Embryonic facial prominence (tissue), 1 donor: ENCODE data around the gene BCL2L13.

ENCODE experiments used
- DNase-seq: peaks from one replicate; pipeline ENCODE4 v3.0.0-alpha.2; 2016; ENCODE audit errors: extremely low spot score

The BCL2L13 gene

DNA sequence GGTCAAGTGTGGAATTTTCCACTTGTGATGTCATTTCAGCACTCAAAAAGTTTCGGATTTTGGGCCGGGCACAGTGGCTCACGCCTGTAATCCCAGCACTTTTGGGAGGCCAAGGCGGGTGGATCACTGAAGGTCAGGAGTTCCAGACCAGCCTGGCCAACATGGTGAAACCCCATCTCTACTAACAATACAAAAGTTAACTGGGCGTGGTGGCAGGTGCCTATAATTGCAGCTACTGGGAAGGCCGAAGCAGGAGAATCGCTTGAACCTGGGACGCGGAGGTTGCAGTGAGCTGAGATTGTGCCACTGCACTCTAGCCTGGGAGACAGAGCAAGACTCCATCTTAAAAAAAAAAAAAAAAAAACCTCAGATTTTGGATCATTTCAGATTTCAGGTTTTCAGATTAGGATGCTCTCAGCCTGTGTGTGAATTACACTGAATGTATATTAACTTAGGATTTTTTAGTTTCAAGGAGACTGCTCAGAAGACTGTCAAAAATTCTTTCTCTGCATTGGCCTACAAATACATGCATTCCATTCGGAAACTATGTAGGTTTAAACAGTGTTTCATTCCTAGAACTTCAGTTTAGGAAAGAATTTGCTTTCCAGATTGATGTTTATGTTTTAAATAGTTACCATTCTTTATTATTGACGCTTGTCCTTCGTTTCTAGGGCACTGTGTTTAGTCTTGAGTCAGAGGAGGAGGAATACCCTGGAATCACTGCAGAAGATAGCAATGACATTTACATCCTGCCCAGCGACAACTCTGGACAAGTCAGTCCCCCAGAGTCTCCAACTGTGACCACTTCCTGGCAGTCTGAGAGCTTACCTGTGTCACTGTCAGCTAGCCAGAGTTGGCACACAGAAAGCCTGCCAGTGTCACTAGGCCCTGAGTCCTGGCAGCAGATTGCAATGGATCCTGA, 87.7 kb downstream of the BCL2L13 start:
- no peak for DNase-seq

DNA sequence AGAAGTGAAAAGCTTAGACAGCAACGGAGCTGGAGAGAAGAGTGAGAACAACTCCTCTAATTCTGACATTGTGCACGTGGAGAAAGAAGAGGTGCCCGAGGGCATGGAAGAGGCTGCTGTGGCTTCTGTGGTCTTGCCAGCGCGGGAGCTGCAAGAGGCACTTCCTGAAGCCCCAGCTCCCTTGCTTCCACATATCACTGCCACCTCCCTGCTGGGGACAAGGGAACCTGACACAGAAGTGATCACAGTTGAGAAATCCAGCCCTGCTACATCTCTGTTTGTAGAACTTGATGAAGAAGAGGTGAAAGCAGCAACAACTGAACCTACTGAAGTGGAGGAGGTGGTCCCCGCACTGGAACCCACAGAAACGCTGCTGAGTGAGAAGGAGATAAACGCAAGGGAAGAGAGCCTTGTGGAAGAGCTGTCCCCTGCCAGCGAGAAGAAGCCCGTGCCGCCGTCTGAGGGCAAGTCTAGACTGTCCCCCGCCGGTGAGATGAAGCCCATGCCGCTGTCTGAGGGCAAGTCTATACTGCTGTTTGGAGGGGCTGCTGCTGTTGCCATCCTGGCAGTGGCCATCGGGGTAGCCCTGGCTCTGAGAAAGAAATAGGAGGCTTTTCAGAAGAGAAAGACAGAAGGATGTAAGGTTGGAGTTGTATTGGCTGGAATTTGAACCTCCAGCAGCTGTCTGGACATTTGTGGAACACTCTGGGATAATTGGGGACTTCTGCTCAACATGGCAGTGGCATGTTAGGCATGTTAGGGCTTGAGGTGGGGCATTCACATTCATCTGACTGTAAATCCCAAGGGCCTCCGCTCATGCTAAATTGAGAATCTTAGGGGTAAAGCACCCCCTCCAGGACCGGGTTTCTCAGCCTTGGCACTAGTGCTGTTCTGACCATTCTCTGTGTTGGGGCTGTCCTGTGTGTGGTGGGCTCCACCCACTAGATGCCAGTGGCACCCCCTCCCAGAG, 88.7 kb downstream of the BCL2L13 start:
- no peak for DNase-seq

DNA sequence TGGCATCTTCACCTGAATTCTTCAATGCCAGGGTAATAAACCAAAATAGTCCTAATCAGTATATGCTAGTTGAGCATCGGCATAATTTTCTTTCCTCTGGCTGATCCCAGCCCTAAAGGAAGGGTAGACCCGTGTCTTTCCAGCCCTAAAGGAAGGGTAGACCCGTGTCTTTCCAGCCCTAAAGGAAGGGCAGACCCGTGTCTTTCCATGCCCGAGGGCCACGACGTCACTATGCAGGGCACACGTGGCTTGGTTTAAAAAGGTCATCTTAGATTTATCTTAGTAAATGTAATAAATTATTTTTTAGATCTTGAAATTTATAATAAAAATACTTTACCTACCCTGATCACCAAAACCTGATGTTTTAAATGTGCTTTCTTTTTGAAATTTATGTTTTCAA, 90.2 kb downstream of the BCL2L13 start:
- no peak for DNase-seq

DNA sequence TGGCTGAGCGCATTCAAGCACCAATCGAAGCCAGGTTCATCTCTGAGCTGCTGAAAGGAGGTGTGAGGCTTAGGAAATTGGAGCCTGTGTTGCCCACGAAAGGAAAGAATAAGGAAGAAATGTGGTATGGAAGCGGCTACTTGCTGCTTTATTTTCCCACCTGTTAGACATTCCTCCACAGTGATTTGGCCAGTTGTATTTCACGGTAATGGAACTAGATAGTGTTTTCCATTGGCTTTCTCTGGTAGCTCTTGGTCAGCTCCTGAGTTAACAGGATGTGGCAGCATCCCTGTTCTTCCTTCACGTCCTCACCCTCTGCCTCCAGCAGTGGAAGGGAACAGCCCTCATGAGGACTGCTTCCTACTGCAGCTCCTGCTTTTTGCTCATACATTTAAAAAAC, 91.0 kb downstream of the BCL2L13 start:
- DNase-seq: no peak

DNA sequence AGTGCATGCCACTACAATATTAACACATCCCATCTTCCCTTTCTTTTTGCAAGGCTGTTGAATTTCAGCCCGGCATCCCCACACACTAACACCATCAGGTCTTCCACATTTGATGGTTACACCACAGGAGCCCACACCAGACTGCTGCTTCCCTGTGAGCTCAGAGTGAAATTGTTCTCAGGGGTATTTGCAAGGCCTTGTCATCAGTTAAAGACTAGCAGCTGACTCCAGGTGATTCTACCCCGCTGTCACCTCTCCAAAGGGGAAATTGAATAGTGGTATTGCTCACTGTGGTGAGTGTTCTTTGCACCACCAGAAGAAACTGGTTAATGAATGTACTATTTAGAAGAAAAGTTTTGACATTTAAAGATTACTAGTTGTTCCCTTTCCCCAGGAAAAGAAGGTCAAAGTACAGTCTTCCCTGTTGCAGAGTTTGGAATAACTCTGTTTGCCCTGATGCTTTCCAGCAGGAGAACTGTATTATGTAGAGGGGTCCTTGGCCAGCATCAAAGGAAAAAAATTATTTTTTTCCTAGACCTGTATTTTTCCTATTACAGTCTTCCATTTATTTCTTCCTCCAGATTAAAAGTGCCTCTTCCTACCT, 93.8 kb downstream of the BCL2L13 start:
- DNase-seq: no peak

DNA sequence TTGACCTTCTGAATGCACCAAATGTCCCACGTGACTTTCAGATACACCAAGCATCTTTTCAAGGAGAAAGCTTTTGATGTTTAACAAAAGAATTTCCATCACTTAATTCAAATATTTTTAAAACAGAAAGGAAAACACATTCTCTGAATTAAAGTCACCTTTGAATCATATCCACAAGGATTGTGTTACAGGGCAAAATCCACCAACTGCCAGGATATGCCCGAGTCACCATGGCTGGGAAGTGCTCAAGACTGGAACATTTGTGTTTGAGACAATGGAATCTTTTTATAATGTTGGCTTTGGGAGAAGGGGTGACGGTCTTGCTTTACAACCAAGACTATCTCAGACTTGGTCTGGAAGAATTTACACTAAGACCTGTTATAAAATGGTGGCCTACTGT, 94.9 kb downstream of the BCL2L13 start:
- no peak for DNase-seq

DNA sequence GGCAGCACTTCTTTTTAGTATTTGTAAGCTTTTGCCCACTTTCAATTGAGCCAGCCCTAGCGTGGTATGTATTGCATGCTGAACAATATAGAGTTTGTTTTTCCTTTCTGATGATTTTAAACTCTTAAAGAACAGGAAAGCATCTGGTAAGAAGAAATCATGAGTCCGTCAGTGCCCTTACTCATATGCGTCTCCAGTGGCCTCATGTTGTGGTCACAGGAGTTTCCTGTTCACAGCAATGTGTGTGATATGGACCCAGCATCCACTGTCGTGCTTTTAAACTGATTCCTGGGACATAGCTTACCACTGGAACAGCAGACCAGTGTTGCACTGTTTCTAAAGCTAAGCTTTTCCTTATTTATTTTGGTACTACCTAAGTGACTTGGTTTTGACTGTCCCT, 95.6 kb downstream of the BCL2L13 start:
- no peak for DNase-seq

DNA sequence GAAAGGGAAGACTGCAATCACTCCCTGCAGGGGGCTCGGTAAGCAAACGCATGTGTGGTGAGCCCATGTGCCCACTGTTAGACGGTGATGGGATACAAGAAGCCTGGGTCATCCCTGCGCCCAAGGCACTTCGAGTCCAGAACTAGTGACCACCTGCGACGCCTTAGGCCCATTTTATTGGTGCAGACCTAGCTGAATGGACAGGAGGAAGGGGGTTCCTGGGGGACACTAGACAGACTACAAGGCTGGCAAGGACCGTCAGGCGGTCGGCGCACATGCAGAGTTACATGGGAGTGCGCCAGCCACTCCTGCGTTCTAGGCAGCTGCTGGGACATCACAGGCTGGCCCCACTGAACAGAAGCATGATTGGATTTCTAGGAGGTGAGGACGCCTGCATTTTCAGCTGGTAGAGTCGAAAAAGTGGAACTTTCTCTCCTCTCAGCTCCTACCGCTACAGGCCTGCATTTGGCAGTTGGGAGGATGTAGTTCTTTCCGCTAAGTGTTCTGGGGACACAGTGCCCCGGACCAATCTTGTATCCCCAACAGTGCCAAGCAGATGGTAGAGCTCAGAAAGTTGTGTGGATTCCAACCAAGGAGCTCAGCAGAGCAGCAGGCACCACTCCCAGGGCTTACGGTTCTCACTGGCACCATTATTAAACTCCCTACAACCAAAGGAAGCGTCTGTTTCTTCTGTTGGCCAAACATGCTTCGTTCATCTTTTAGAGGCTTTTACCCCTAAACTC, 100.0 kb downstream of the BCL2L13 start:
- DNase-seq: no peak

DNA sequence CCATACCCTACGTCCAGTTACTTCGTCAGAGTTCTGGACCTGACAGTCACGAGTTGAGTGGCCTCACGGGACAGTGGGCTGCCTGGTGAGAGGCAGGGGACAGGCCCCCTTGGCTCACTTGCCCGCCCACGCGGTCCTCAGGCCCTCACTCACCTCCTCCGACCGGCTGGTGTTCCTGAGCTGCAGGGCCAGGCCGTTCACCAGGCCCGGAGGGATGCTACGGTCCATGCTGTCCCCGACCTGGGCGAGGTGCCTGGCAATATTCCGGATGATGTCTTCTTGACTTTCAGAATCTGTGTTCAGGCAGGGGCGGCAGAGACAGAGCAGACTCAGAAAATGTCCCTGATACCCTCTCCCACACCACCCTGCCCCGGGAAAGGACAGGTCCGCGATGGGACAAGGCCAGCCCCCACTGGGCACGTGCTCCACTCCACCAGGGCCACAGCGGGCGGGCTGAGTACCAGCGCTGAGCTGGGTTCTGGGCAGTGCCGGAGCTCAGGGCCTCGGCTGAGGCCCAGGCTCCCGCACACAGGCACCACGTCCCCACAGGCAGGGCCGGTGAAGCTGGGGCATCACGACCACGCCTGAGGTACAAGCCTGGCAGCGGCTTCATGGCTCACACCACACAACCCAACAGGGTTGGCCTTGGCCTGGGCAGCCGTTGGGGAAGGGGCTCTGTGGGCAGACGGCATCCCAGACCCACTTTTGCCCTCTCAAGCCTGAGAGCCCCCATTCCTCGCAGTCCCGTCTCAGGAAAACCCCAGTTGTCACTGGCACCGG, 100.8 kb downstream of the BCL2L13 start:
- DNase-seq: no peak

DNA sequence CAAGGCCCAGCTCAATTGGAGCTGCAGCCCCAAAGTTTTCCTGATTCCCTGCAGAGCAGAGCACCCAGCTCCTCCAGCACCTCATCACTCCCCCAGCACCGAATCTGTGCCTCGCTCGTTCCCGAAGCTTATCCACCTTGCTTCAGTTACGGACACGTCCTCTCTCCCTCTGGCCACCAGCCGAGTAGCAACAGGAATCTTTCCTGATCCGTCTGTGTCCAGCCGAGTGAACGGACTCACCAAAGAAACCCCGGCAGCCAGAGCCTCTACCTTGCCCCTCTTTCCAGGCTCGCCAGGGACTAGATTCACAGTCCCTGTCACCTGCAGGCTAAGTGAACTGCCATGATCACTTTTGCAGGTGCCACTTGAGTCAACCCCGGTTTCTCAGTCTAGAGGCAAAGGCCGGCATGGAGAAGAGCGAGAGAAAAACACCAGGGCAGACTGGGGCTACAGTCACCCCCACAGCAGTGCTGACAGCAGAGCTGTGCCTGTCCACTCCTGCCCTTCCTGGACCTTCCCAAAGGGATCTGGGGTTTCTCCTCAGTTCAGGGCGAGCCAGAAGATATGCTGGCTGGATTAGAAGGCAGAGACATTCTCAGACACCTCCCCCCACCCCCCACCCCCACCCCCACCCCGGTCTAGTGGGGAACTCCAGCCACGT, 103.4 kb downstream of the BCL2L13 start:
- no peak for DNase-seq

DNA sequence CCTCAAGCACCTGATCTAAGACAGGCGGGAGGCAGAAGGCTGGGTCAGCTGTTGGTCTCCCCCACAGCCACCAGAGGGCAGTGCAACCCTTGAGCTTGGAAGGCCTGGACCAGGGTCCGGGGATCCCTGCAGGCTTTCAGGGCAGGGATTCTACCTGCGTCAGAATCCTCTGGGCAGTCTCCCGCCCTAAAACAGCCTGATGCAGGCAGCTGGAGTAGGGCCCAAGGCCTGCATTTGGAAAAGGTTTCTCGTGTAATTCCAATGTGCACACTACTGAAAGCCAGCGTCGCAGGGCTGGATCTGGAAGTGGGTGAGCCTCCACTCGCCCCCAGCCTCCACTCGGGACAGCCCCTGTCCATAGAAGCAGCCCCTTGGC, 104.0 kb downstream of the BCL2L13 start:
- DNase-seq: no peak

DNA sequence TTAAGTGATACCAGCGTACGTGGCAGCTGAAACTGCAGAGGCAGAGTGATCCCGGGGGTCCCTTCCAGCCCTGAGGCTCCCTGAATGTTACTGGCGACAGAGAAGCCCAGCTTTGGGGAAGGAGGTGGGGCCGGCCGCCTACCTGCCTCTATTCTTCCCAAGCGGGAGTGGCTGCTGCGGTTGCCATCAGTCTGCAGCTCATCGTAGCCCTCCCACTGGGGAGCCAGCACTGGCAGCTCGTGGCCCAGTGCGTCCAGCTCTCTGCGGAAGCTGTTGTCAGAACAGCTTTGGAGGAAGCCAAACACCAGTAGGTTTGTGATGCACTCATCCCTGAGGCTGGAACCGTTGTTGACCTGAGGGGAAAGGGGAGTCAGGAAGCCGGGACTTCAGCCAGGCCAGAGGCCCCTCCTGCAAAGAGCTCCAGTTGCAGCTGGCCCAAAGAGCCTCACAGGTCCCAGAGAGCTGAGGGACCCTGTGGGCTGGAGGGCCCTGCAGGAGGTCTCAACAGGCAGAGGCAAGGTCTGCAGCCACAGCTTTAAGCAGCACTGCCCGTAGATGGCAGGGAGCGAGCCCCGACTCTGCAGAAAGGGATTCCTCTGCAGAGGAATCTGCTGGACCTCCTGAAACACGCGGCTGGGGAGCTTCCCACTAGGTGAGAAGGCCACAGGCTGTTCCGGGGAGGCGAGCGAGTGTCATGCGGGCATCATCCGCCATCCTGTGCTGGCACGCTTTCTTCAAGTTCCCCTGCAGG, 105.3 kb downstream of the BCL2L13 start:
- no peak for DNase-seq

DNA sequence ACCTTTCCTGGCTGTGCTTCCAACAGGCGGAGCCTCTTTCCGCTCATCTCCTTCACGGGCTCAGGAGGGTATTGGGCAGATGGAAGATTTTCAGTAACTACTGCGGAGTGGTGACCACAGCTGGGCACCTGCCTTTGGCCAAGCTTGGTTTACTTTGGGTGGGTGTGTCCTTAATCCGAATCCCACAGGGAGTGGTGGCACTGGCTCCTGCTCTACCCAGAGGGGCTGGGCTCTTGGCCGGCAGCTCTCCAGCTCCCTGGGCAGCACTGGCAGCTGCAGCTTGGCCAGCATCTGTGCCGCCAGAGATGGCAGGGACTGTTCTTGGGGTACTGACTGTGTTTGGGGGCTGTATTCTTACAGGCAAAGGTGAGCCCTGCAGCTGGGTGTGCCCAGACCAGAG, 105.9 kb downstream of the BCL2L13 start:
- DNase-seq: no peak

DNA sequence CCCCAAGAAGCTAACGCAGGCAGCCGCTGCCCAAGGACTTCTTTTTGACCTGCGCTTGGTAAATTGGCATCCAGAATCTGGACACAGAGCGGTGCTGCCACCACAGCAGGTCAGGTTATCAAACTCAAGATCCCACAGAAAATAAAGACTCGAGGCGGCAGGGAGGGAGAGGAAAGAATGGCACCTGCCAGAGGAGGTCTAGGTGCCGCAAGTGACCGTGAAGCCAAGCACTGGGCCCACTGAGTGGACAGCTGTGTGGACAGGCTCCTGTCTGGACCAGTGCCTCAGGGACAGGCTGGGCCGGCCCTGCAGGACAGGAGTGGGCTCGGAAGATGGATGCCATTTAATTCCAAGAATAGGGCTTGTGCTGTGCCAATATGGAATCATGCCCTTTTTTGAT, 108.4 kb downstream of the BCL2L13 start:
- DNase-seq: no peak

DNA sequence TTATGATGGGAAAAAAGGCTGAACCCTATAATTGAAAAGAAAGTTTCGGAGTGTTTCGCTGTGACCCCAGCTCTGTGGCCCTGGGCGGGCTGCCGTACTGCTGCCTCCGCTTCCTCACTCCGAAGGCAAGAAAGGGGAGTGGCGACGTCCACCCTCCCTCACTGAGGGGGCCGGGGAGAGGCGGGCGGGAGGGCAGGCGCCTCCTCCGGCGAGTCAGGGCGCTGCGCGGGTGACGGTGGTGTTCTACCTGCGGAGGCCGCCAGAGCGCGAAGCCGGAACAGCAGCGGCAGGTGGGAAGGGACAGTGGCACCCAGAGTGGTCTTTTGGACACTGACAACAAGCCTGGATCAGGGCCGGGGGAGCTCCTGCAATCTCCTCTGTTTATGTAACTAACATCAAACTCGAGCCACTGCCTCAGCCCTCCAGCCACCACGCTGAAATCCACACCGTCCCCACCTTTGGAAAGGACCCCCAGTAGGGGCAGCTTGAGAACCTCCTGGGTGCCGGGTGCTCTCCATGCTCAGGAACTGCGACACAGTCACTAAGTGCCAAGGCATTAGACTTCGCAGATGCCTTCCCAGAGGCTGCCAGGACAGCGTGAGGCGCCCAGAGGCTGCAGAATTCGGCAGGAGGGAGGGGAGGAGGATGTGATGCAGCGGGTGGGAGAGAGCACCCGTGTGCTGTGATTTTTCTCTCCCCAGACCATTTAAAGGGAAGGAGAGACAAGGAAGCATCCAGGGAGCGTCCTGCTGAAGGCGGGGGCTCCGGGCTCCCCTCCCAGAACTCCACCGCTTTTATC, 110.2 kb downstream of the BCL2L13 start:
- no peak for DNase-seq

DNA sequence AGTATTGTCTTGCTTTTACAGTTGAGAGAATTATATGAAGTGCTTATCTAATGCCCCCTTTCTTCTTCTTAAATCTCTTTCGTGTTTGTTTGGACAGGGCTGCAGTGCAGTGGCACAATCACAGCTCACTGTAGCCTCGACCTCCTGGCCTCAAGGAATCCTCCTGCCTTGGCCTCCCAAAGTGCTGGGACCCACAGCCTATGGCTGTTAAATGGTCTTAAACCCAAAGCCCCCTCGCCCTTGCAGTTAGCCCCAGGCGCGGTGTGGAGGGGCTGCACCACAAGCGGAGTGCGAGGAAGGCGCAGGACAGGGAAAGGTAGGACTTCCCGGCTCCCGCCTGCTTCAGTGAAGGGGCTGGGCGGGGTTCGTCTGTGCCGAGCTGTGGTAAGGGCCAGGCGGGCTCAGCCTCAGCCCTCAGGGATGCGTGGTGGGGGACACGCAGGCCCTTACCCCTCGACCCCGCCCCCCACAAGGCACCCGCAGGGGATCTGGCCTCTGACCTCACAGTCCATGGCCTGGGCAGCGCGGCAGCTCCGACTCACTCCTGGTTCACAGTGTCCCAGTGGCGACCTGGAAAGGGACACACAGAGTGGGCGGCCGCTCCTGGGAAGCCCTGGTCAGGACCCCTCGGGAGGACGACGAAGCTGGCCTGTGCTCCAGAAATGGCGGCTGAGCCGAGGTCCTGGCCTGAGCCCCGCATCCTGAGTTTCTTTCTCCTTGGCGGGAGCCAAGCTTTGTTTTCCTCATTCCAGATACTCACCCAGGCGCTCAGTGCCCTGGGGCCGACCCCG, 111.2 kb downstream of the BCL2L13 start:
- DNase-seq: no peak

DNA sequence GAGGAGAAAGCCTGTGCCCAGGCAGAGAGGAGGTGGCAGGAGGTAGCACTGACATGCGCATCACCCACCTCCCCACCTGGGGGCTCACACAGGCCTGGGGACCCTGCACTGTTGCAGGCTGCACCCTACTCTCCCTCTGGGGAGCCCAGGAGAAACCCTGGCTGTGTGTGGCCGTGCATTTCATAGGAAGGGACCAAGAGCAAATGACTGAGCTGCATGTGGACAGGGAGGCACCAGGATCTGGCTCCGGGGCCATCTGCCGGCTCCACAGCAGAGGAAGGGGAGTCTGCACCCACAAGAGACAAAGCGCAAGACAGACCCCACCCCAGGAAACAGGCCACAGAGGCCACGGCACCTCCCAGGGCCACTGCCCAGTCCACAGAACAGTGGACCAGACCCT, 113.0 kb downstream of the BCL2L13 start:
- no peak for DNase-seq
